Activated T-helper 2 cell treated with anti-CD3 and anti-CD28 coated beads, Interferon-gamma antibody, Interleukin-2, Interleukin-4, amounts not matched to agents 10 μg/mL and 5 μg/mL and 100 μg/mL, durations not matched to agents 14 hours and 24 hours and 36 hours (primary cell): Measurements from ENCODE around the gene ZMYM1. TPM values are rescaled to one million over a fixed set of nuclear protein-coding genes. Genes with fewer than 3 reads are reported as not detected.
"Not testable (repeated sequence)": the region's sequence is repeated elsewhere in the genome, so short reads cannot be mapped to it uniquely, and the experiment has no call there.

Source experiments
- DNase-seq: peaks from one replicate; pipeline ENCODE4 v3.0.0; 2021; ENCODE audit warnings: low spot score
- H3K27ac Mint-ChIP-seq: one replicate; pipeline ENCODE4 v1.8.0; 2021; ENCODE audit warnings: mixed read lengths
- H3K27me3 Mint-ChIP-seq: one replicate; pipeline ENCODE4 v1.8.0; 2021; ENCODE audit warnings: low read depth, mixed read lengths
- H3K36me3 Mint-ChIP-seq: one replicate; pipeline ENCODE4 v1.8.0; 2021; ENCODE audit warnings: low read depth, mixed read lengths
- H3K4me1 Mint-ChIP-seq: one replicate; pipeline ENCODE4 v1.8.0; 2021; ENCODE audit warnings: low read depth, mixed read lengths
- H3K4me3 Mint-ChIP-seq: one replicate; pipeline ENCODE4 v1.8.0; 2021; ENCODE audit warnings: low read depth, mild to moderate bottlenecking, moderate library complexity, mixed read lengths
- H3K9me3 Mint-ChIP-seq: one replicate; pipeline ENCODE4 v1.8.0; 2021; ENCODE audit warnings: mixed read lengths
- intact Hi-C: fragments of 100-400 bp; cut with micrococcal nuclease; formaldehyde crosslinking; loops from one replicate; pipeline ENCODE4 v1.15.1; 2023
- total RNA-seq: library from RNA; stranded (reverse); gene quantifications from 2 replicates; pipeline ENCODE4 v1.2.3, GENCODE V29; 2022

Gene ZMYM1
- total RNA-seq, 1 donor from 2014 or later = 2.4 TPM

DNA sequence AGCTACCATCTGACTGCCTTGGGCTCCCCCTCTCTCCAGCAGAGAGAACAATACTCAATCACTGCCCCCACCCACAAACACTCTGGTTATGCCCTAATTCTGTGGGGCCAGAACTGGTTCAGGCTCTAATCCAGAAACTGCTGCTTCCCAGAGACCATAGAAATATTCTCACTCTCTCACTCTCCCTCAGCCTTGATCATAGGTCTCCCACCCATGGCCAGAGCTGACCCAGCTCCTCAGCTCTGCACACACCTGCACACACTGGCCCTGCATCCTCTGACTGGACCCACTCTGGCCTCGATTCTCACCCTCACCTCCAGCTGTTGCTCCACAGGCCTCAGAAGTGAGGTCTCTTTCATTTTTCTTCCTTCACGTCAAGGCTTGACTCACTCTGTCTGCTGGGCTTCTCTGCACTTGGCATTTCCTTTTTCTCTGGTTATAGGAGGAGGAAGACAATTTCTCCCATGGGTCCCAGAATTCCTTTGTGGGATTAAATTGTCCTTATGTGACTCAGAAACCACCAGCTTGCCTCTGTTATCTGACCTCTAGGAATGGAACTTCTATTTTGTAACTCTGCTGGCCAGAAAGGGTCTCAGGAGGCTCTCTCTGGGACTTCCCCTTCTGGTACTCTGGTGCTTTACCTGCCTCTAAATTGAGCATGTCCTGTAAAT is 31.9 kb upstream of the ZMYM1 start:
- H3K27me3 Mint-ChIP-seq = peaks cover 3% of the 10 kb centered on the region
- intact Hi-C loops = no loop called here

DNA sequence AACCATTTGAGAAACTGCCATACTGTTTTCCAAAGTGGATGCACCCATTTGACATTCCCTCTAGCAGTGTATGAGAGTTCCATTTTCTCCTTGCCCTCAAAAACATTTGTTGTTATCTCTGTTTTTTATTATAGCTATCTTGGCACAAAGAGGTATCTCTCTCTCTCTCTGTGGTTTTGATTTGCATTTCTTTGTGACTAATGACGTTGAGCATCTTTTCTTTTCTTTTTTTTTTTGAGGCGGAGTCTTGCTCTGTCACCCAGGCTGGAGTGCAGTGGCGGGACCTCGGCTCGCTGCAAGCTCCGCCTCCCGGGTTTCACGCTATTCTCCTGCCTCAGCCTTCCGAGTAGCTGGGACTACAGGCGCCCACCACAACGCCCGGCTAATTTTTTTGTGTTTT is 30.1 kb upstream of the ZMYM1 start:
- intact Hi-C loops = no loop called here
- Mint-ChIP-seq H3K4me1 (no peaks in the 10 kb centered on the region), H3K9me3 (no peaks in the 10 kb centered on the region), H3K27ac (no peak overlapping the region), H3K4me3 (no peak overlapping the region), H3K27me3 (peaks cover 3% of the 10 kb centered on the region), H3K36me3 (no peaks in the 10 kb centered on the region)
- DNase-seq = no peak

More for the DNA sequence above, 31.9 kb upstream of the ZMYM1 start:
- Mint-ChIP-seq H3K27ac (no peak overlapping the region), H3K36me3 (no peaks in the 10 kb centered on the region), H3K9me3 (no peaks in the 10 kb centered on the region), H3K4me3 (no peak overlapping the region), H3K4me1 (no peaks in the 10 kb centered on the region)
- DNase-seq = no peak

DNA sequence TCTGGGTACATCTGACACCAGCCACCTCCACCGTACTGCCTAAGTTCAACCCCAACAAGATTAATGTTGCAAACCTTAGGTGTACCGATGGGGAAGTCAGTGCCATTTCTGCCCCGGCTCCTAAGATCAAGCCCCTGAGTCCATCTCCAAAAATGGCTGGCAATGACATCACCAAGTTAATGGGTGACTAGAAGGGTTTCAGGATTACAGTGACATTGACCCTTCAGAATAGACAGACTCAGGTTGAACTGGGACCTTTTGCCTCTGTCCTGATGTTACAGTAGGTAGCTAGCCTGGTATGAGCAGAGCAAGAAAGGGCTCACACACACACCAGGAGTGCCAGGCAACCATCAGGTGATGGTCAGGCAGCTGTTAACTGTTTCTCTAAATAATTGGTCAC is 25.8 kb upstream of the ZMYM1 start:
- no peaks in the 10 kb centered on the region for H3K9me3 Mint-ChIP-seq
- no peak overlapping the region for H3K27ac Mint-ChIP-seq
- H3K27me3 Mint-ChIP-seq = peaks cover 13% of the 10 kb centered on the region
- no peak for DNase-seq
- H3K4me1 Mint-ChIP-seq = no peaks in the 10 kb centered on the region
- H3K36me3 Mint-ChIP-seq = no peaks in the 10 kb centered on the region
- H3K4me3 Mint-ChIP-seq = no peak overlapping the region
- intact Hi-C loops = no loop called here

DNA sequence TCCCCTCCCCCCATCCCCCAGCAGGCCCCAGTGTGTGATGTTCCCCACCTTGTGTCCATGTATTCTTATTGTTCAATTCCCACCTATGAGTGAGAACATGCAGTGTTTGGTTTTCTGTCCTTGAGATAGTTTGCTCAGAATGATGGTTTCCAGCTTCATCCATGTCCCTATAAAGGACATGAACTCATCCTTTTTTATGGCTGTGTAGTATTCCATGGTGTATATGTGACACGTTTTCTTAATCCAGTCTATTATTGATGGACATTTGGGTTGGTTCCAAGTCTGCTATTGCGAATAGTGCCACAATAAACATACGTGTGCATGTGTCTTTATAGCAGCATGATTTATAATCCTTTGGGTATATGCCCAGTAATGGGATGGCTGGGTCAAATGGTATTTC is 24.9 kb upstream of the ZMYM1 start:
- H3K4me3 Mint-ChIP-seq, H3K27ac Mint-ChIP-seq, intact Hi-C loops, H3K9me3 Mint-ChIP-seq, H3K4me1 Mint-ChIP-seq, DNase-seq, H3K36me3 Mint-ChIP-seq: not testable (repeated sequence)
- peaks cover 20% of the 10 kb centered on the region for H3K27me3 Mint-ChIP-seq

DNA sequence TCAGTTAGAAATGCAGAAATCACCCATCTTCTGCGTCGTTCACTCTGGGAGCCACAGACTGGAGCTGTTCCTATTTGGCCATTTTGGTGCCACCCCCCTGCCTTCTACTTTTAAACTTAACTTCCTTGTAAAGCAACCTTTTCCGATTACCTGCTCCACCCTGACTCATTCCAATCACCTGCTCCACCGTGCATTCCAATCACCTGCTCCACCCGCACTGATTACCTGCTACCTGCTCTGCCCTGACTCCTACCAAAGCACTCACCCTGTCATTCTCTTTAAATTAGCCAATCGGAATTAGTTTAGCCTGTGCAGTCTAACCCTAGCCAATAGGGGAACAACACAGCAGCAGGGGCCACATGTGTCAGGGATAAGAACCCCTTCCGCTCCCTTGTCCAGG is 20.9 kb upstream of the ZMYM1 start:
- H3K4me3 Mint-ChIP-seq, H3K9me3 Mint-ChIP-seq, H3K4me1 Mint-ChIP-seq, intact Hi-C loops, H3K27ac Mint-ChIP-seq, H3K36me3 Mint-ChIP-seq, DNase-seq: not testable (repeated sequence)
- peaks cover 17% of the 10 kb centered on the region for H3K27me3 Mint-ChIP-seq

DNA sequence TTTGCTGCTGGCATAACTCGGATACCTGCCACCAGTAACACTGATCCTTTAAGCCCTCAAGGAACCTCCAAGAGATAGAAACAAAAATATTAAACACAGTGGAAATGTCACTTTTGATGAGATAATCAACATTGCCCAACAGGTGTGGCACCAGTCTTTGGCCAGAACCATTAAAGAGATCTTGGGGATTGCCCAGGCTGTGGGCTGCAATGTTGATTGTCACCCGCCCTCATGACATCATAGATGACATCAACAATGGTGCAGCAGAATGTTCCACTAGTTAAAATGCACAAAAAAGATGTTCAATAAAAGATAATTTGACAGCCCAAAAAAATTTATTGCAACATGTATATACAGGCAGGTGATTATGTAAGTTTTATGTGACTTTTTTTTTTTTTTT is 20.2 kb upstream of the ZMYM1 start:
- H3K27ac Mint-ChIP-seq = no peak overlapping the region
- intact Hi-C loops = no loop called here

DNA sequence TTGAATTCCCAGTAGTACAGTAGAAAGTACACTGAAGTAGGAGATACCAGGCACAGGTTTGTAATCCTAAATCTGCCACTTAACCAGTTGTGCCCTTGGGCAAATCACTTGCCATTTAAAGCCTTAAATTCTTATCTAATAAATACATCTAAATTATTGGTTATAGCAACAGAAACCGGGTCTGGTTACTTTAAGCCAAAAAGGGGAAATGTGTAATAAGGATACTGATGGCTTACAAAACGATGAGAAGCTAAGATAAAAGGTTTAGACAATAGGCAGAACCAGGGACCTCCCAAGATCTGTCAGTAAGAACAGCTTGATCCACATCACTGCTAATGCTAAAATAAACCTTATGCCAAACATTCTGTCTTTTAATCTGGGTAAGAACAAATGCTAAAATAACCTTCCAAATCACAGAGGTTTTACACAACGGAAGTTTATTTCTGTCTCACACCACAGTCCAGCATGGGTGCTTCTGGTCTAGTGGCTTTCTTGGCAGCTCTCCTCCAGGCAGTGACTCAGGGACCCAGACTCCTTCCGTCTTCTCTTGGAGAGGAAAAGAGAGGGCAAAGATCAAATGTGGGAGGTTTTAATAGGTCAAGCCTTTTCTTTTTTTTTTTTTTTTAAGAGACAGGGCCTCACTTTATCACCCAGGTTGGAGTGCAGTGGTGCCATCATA is 16.5 kb upstream of the ZMYM1 start:
- Mint-ChIP-seq H3K4me1 (peaks cover 5% of the 10 kb centered on the region), H3K27me3 (peaks cover 11% of the 10 kb centered on the region), H3K27ac (no peak overlapping the region), H3K4me3 (no peak overlapping the region), H3K9me3 (peaks cover 5% of the 10 kb centered on the region), H3K36me3 (no peaks in the 10 kb centered on the region)
- intact Hi-C loops = no loop called here
- DNase-seq = no peak

More for the DNA sequence above, 20.2 kb upstream of the ZMYM1 start:
- no peak overlapping the region for H3K4me3 Mint-ChIP-seq
- no peaks in the 10 kb centered on the region for H3K36me3 Mint-ChIP-seq
- peaks cover 5% of the 10 kb centered on the region for H3K4me1 Mint-ChIP-seq
- peaks cover 17% of the 10 kb centered on the region for H3K27me3 Mint-ChIP-seq
- H3K9me3 Mint-ChIP-seq = peaks cover 5% of the 10 kb centered on the region
- no peak for DNase-seq

DNA sequence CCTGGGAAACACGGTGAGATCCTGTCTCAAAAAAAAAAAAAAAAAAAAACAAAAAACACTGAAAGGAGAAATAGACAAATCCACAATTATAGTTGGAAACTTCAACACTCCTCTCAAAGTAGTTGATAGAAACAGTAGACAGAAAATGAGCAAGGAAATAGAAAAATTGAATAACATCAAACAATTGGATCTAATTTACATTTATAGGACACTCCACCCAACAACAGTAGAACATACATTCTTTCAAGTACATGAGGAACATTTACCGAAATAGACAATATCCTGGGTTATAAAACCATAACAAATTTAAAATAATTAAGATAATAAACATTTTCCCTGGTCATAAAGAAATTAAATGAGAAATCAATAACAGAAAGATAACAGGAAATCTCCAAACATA is 14.9 kb upstream of the ZMYM1 start:
- Mint-ChIP-seq H3K27ac (no peak overlapping the region), H3K4me3 (no peak overlapping the region), H3K4me1 (peaks cover 5% of the 10 kb centered on the region), H3K36me3 (no peaks in the 10 kb centered on the region), H3K27me3 (peaks cover 2% of the 10 kb centered on the region), H3K9me3 (peaks cover 5% of the 10 kb centered on the region)
- DNase-seq = no peak
- intact Hi-C loops = no loop called here

DNA sequence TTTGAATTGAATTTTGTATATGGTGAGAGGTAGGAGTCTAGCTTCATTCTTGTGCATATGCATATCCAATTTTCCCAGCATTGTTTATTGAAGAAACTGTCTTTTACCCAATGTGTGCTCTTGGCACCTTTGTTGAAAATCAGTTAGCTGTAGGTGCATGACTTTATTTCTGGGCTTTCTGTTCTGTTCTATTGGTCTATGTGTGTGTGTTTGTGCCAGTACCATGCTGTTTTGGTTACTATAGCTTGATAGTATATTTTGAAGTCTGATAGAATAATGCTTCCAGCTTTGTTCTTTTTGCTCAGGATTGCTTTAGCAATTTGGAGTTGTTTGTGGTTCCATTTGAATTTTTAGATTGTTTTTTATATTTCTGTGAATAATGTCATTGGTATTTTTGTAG is 9.4 kb upstream of the ZMYM1 start:
- no peaks in the 10 kb centered on the region for H3K4me1 Mint-ChIP-seq
- H3K9me3 Mint-ChIP-seq = peaks cover 8% of the 10 kb centered on the region
- intact Hi-C loops = no loop called here
- no peak for DNase-seq
- no peak overlapping the region for H3K27ac Mint-ChIP-seq
- H3K4me3 Mint-ChIP-seq = no peak overlapping the region
- H3K27me3 Mint-ChIP-seq = peaks cover 9% of the 10 kb centered on the region
- no peaks in the 10 kb centered on the region for H3K36me3 Mint-ChIP-seq

DNA sequence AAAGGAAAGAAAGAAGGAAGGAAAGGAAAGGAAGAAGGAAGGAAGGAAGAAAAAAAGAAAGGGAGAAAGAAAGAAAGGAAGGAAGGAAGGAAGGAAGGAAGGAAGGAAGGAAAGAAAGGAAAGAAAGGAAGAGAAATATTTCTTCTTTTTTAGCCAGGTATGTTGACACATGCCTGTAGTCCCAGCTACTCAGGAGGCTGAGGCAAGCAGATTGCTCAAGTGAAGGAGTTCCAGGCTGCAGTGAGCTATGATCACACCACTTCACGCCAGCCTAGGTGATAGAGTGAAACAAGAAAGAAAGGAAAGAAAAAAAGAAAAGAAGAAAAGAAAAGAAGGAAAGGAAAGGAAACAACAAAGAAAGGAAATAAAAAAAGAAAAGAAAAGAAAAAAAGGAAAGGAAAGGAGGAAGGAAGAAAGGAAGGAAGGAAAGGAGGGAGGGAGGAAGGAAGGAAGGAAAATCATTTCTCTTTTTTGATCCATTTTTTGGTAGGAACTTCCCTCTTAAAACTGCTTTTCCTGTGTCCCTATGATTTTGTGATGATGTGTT is 5.8 kb upstream of the ZMYM1 start:
- peaks cover 22% of the 10 kb centered on the region for H3K9me3 Mint-ChIP-seq
- H3K27ac Mint-ChIP-seq = no peak overlapping the region
- intact Hi-C loops = no loop called here
- DNase-seq = no peak
- no peak overlapping the region for H3K4me3 Mint-ChIP-seq
- H3K27me3 Mint-ChIP-seq = peaks cover 9% of the 10 kb centered on the region
- peaks cover 8% of the 10 kb centered on the region for H3K36me3 Mint-ChIP-seq
- peaks cover 8% of the 10 kb centered on the region for H3K4me1 Mint-ChIP-seq

DNA sequence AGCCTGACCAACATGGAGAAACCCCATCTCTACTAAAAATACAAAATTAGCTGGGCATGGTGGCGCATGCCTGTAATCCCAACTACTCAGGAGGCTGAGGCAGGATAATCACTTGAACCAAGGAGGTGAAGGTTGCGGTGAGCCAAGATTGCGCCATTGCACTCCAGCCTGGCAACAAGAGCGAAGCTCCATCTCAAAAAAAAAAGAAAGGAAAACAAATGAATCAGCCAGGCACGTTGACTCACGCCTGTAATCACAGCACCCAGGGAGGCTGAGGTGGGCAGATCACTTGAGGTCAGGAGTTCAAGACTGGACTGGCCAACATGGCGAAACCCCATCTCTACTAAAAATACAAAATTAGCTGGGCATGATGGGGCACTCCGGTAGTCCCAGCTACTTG is 2.8 kb upstream of the ZMYM1 start:
- H3K27ac Mint-ChIP-seq, H3K27me3 Mint-ChIP-seq, H3K36me3 Mint-ChIP-seq, DNase-seq, H3K4me3 Mint-ChIP-seq: not testable (repeated sequence)
- intact Hi-C loops = loop anchor here (5.0 kb wide), 1 partner anchor 106 kb away; no protein-coding TSS in a partner anchor
- Mint-ChIP-seq H3K9me3 (peaks cover 14% of the 10 kb centered on the region), H3K4me1 (peaks cover 26% of the 10 kb centered on the region)

DNA sequence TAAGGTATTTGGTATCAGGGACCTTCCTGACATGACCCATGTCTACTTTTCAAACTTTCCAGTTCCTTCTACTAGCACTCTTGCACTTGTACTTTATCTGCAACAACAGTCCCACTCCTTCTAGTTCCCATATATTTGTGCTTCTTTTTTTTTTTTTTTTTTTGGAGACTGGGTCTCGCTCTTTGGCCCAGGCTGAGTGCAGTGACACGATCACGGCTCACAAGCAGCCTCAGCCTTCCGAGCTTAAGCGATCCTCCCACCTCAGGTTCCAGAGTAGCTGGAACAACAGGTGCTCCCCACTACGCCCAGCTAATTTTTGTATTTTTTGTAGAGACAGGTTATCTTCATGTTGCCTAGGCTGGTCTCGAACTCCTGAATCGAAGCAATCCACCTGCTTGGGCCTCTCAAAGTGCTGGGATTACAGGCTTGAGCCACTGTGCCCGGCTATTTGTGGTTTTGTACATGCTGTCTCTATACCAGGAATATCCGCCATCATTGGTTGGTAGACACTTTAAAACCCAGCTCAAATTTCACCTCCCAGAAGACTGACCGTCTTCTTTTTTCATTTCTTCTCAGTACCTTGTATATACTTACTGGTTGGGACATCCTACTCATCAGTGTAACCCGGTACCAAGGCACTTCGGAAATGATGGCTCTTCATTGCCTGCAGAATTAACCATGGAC is 1.1 kb downstream of the ZMYM1 start:
- peaks cover 13% of the 10 kb centered on the region for H3K36me3 Mint-ChIP-seq
- no peak for DNase-seq
- H3K4me3 Mint-ChIP-seq = peak overlapping the region; percentile 91
- H3K4me1 Mint-ChIP-seq = peaks cover 28% of the 10 kb centered on the region
- H3K27ac Mint-ChIP-seq = peak overlapping the region; percentile 99
- H3K27me3 Mint-ChIP-seq = no peaks in the 10 kb centered on the region
- intact Hi-C loops = no loop called here
- H3K9me3 Mint-ChIP-seq = peaks cover 9% of the 10 kb centered on the region

DNA sequence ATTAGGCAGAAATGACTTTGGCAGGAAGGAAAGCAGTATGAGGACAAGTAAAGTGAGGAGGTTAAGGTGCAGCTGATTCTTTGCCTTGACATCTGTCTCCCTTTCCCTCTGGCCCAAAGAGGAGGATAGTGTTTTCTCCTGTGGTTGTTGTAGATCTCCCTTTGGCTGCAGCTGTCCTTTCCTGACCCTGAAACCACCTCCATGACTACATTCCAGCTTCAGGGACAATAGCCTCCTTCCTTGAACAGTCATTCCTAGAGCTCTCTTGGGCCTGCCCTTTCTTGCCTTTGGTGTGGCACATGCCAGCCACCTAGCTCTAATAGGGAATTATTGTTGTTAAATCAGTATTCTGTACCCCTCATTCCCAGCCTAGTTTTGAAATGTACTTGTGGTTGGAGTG is 6.2 kb downstream of the ZMYM1 start:
- no peak overlapping the region for H3K27ac Mint-ChIP-seq
- no peak overlapping the region for H3K4me3 Mint-ChIP-seq
- no peak for DNase-seq
- no peaks in the 10 kb centered on the region for H3K27me3 Mint-ChIP-seq
- intact Hi-C loops = no loop called here
- no peaks in the 10 kb centered on the region for H3K9me3 Mint-ChIP-seq
- H3K4me1 Mint-ChIP-seq = peaks cover 9% of the 10 kb centered on the region
- peaks cover 8% of the 10 kb centered on the region for H3K36me3 Mint-ChIP-seq
